Endothelial cell (in vitro differentiated cells): Measurements from ENCODE around the gene GPR3. TPM values are rescaled to one million over a fixed set of nuclear protein-coding genes. Genes with fewer than 3 reads are reported as not detected.

Source experiments
- DNase-seq: peaks from one replicate; pipeline ENCODE4 v3.0.0; 2021; ENCODE audit warnings: low spot score
- H3K27ac Mint-ChIP-seq: one replicate; pipeline ENCODE4 v1.8.0; 2021; ENCODE audit warnings: mixed read lengths, inconsistent platforms; ENCODE audit not compliant: unreplicated experiment
- H3K27me3 Mint-ChIP-seq: one replicate; pipeline ENCODE4 v1.8.0; 2021; ENCODE audit warnings: mild to moderate bottlenecking, moderate library complexity, mixed read lengths, inconsistent platforms; ENCODE audit not compliant: unreplicated experiment
- H3K36me3 Mint-ChIP-seq: one replicate; pipeline ENCODE4 v1.8.0; 2021; ENCODE audit warnings: mild to moderate bottlenecking, low read depth, mixed read lengths, inconsistent platforms; ENCODE audit not compliant: unreplicated experiment
- H3K4me1 Mint-ChIP-seq: one replicate; pipeline ENCODE4 v1.8.0; 2021; ENCODE audit warnings: mild to moderate bottlenecking, mixed read lengths, inconsistent platforms; ENCODE audit not compliant: unreplicated experiment
- H3K4me3 Mint-ChIP-seq: one replicate; pipeline ENCODE4 v1.8.0; 2021; ENCODE audit warnings: mild to moderate bottlenecking, mixed read lengths, inconsistent platforms; ENCODE audit not compliant: unreplicated experiment
- H3K9me3 Mint-ChIP-seq: one replicate; pipeline ENCODE4 v1.8.0; 2021; ENCODE audit warnings: mixed read lengths, inconsistent platforms; ENCODE audit not compliant: unreplicated experiment
- total RNA-seq: library from RNA; stranded (reverse); fragmentation: NEBNext Ultra II Directional; extraction: Animal tissue kit (Norgen Biotek cat#: 25700); gene quantifications from one replicate; pipeline ENCODE4 v1.2.1, GENCODE V29; 2021; ENCODE audit not compliant: unreplicated experiment
- TF ChIP-seq, protein P1 (sequence below): fragments of 200-600 bp; sonication (generic); IDR thresholded peaks from one replicate; pipeline ENCODE4 v1.5.0; 2021; ENCODE audit warnings: antibody characterized with exemption; ENCODE audit not compliant: unreplicated experiment

The GPR3 gene
- total RNA-seq, 1 donor from 2014 or later: 2.4 TPM

- Mint-ChIP-seq H3K9me3 (no peaks in the 10 kb centered on the region), H3K27me3 (peaks cover 6% of the 10 kb centered on the region), H3K27ac (peak overlapping the region; percentile 48), H3K4me3 (peak overlapping the region; percentile 34), H3K4me1 (peaks cover 45% of the 10 kb centered on the region), H3K36me3 (peaks cover 48% of the 10 kb centered on the region)
- no peak for DNase-seq
- TF ChIP-seq, protein P1, sequence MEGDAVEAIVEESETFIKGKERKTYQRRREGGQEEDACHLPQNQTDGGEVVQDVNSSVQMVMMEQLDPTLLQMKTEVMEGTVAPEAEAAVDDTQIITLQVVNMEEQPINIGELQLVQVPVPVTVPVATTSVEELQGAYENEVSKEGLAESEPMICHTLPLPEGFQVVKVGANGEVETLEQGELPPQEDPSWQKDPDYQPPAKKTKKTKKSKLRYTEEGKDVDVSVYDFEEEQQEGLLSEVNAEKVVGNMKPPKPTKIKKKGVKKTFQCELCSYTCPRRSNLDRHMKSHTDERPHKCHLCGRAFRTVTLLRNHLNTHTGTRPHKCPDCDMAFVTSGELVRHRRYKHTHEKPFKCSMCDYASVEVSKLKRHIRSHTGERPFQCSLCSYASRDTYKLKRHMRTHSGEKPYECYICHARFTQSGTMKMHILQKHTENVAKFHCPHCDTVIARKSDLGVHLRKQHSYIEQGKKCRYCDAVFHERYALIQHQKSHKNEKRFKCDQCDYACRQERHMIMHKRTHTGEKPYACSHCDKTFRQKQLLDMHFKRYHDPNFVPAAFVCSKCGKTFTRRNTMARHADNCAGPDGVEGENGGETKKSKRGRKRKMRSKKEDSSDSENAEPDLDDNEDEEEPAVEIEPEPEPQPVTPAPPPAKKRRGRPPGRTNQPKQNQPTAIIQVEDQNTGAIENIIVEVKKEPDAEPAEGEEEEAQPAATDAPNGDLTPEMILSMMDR: no peak
Observed at GRCh38 chr1:27418326-27419185, 26.1 kb downstream of the GPR3 start.

GRCh38 chr1:27423709-27424108 is 31.3 kb downstream of the GPR3 start:
- Mint-ChIP-seq H3K27me3 (peaks cover 2% of the 10 kb centered on the region), H3K4me1 (peaks cover 44% of the 10 kb centered on the region)

DNA sequence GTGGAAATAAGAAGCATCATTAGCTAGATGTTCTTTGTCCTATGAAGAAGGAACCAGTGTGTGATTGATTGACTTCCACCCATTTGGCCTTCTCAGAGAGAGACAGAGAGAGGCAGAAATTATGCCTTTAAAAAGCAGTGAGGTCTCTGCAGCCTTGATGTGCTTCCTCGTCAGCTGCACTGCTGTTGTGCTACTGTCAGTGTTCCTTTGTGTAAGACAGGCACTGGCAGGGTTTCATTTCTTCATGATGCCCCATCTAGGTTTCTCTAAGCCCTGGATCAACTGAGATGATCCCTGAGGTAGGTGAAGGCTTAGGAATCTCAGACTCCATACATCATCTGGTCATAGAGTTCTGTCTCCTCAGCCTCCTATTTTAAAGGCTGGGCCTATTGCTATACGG is 34.9 kb downstream of the GPR3 start:
- TF ChIP-seq, protein P1: no peak
- no peak for DNase-seq
- Mint-ChIP-seq H3K4me3 (no peak overlapping the region), H3K4me1 (peaks cover 62% of the 10 kb centered on the region), H3K9me3 (no peaks in the 10 kb centered on the region), H3K27me3 (peaks cover 2% of the 10 kb centered on the region), H3K36me3 (peaks cover 31% of the 10 kb centered on the region), H3K27ac (peak overlapping the region; percentile 94)

More at GRCh38 chr1:27423709-27424108, 31.3 kb downstream of the GPR3 start:
- H3K27ac Mint-ChIP-seq: peak overlapping the region; percentile 64
- no peak overlapping the region for H3K4me3 Mint-ChIP-seq
- peaks cover 34% of the 10 kb centered on the region for H3K36me3 Mint-ChIP-seq
- no peak for DNase-seq
- TF ChIP-seq, protein P1: no peak
- no peaks in the 10 kb centered on the region for H3K9me3 Mint-ChIP-seq

DNA sequence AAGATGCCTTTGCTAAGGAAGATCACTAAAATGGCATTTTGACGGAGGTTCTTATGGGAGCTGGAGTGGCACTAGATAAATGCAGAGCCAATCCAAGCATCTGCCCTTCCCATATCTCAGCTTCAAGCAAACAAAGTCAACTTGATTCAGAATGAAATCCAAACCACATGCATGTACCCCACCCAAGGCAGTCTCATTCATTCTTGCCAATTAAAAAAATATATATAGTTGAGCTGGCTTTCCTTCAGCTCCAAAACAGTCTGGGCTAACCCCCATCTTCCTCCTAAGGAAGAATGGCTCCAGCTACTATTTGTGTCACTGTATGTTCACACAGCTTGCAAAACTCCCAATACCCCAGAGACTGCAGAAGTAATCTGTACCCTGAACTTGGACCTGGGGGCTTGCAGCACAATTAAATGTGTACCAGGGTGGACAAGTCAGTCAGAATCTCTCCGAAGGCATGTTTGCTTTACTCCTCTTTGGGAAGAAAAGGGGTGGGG is 35.4 kb downstream of the GPR3 start:
- peaks cover 2% of the 10 kb centered on the region for H3K27me3 Mint-ChIP-seq
- peak overlapping the region; percentile 47 for H3K4me3 Mint-ChIP-seq
- H3K9me3 Mint-ChIP-seq: no peaks in the 10 kb centered on the region
- H3K4me1 Mint-ChIP-seq: peaks cover 59% of the 10 kb centered on the region
- H3K36me3 Mint-ChIP-seq: peaks cover 31% of the 10 kb centered on the region
- no peak for DNase-seq
- TF ChIP-seq, protein P1: no peak
- peak overlapping the region; percentile 94 for H3K27ac Mint-ChIP-seq
